Neural progenitor cell (in vitro differentiated cells): ENCODE measurements around the gene DENND4A.

Source experiments
- CTCF ChIP-seq: fragments of 200-600 bp; sonication (generic); IDR thresholded peaks from 2 replicates; pipeline ENCODE4 v1.5.1; 2017; ENCODE audit warnings: antibody characterized with exemption, mild to moderate bottlenecking
- EZH2 ChIP-seq: fragments of 200-600 bp; sonication (generic); IDR thresholded peaks from 2 replicates; pipeline ENCODE4 v1.6.1; 2017; ENCODE audit warnings: antibody characterized with exemption, mild to moderate bottlenecking, moderate library complexity

- TF ChIP-seq CTCF (no peak), EZH2 (no peak)
Measured at GRCh38 chr15:65761210-65761926, 30.7 kb downstream of the DENND4A start.
